SH-SY5Y (cell line): ENCODE data around the gene CDH4.

Experiments
- GATA2 ChIP-seq: IDR thresholded peaks from 2 replicates; pipeline ENCODE4 v1.6.1; 2011; ENCODE audit warnings: mild to moderate bottlenecking, low read depth, low read length
- GATA3 ChIP-seq: IDR thresholded peaks from 2 replicates; pipeline ENCODE4 v1.6.1; 2011; ENCODE audit warnings: low read depth, mild to moderate bottlenecking, low read length, moderate library complexity

- TF ChIP-seq GATA2 (no peak), GATA3 (no peak)
These were observed 717.7 kb downstream of the CDH4 start for GRCh38 chr20:61969806-61970205.
